HG03432 (cell line): ENCODE results near the gene NUMB.

Experiments used
- ATAC-seq: cut with Tn5 transposase; IDR thresholded peaks from one replicate; pipeline ENCODE4 v1.9.1; 2021; ENCODE audit warnings: mild to moderate bottlenecking, moderate library complexity; ENCODE audit not compliant: unreplicated experiment

The NUMB gene

DNA sequence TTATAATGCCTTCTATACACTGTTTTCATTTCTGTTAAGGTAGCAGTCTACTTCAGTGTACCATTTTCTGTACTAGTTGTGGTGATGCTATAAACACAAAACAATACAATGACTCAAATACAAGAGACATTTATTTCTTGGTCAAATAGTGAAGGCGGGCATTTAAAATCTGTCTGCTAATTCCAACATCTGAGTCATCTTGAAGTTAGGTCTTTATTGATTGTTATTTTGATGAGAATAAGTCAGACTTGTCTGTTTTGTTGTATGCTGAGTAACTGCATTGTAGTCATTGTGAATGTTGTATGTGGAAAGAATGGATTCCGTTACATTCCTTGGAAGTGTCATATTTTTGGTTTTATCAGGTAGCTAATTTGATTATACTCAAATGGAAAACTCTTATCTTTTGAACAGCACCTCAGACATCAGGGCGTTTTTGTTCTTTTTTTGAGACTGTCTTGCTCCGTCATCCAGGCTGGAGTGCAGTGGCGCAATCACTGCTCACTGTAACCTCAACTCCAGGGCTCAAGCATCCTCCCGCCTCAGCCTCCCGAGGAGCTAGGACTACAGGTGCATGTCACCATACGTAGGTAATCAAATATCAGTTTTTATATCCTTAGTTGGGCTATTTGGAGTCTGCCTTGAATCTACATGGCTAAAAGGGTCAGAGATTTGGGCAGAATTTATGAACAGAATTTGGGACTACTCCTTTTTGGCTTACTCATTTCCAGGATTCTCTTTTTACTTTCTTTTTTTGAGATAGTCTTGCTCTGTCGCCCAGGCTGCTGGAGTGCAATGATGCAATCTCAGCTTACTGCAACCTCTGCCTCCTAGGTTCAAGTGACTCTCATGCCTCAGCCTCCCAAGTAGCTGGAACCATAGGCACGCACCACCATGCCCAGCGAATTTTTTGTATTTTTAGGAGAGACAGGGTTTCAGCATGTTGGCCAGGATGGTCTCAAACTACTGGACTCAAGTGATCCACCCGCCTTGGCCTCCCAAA, 164.3 kb downstream of the NUMB start:
- no peak for ATAC-seq

DNA sequence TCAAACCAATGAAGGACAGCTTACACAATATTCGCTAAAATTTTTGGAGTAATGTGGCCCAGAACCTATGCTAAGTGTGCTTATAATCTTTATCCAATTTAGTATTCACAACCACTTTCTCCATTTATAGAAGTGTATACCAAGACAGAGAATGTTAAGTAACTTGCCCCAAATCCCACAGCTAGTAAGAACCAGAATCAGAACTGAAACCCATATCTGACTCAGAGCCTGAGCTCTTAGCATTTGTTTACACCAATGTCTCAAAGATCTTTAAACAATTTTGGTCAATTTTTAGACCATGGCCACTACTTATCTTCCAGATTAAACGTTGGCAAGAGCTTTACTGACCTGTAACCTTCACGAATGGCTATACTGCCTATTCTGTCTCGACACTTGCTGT, 168.1 kb downstream of the NUMB start:
- peak; percentile 67 for ATAC-seq

DNA sequence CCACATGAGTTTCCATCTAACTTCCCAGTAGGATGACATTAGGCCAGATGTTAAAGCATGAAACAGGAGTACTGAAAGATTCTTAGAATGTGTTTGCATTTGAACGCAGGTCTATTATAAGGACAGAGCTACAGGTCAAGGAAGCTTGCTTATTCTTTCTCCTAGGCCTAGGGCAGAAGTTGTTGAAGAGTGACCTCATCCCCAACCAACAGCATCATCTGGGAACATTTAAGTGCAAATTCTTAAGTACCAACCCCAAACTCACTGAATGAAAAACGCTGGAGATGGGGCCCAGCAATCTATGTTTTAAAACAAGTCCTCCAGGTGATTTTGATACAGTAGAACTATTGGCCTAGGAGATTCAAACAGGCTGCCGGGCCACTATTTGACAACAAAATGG, 168.6 kb downstream of the NUMB start:
- ATAC-seq, result no peak

DNA sequence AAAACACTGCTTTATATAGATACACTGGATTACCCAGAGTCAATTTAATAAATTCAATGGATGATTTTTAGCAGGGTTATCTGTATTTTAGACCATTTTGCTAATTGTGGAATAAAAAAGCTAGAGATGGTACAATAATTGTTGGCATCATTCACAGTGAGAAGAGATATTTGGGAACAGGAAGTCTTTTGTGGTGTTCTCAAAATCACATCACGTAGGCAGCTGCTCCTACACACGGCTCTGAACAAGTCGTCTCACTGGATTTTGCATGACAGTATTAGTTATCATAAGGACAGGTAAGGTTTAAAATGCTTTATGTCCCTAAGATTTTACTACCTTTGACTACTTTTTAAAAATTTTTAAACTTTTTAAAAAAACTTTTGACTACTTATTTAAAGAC, 169.0 kb downstream of the NUMB start:
- no peak for ATAC-seq

DNA sequence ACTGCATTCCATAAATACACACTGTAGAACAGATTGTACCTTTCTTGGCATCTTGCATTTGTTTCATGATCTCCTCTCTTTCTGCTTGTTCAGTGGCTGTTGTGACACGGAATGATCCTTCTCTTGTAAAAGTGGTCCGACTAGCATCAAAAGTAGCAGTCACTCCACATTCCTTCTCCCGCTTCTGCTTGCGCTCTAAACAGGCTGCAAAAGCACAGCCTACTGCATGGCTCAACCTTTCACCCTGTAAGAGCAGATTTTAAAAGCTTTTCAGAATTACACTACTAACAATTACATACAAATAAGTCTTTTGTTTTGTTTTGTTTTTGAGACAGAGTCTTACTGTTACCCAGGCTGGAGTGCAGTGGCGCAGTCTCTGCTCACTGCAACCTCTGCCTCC, 171.3 kb downstream of the NUMB start:
- ATAC-seq, result no peak

DNA sequence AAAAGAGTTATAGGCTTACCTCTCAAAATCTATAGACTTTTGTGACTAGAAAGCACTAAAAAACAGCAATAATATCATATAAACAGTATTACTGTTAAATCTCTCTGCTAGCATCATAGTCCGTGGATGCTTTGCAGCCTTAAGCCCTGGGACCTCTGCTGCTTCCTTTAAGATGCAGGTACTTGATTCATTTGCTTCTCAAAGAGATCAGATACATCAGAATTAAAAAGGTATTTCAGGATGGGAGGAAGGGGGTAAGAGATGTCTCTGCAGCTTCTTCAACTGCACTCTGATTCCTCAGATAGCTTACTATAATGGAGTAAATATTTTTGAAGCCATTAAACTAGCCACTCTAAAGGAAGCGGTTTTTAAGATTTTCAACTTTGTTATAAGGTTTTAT, 171.7 kb downstream of the NUMB start:
- ATAC-seq, result no peak

DNA sequence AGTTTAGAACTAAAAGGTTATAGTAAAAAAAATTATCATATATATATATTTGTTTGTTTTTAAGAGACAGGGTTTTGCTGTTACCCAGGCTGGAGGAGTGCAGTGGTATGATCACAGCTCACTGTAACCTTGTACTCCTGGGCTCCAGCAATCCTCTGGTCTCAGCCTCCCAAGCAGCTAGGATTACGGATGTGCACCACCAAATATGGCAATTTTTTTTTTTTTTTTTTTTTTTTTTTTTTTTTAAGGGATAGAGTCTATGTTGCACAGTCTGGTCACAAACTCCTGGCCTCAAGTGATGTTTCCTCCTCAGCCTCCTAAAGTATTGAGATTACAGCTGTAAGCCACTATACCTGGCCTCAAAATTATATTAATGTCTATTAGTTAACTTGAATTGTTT, 172.4 kb downstream of the NUMB start:
- ATAC-seq, result no peak

DNA sequence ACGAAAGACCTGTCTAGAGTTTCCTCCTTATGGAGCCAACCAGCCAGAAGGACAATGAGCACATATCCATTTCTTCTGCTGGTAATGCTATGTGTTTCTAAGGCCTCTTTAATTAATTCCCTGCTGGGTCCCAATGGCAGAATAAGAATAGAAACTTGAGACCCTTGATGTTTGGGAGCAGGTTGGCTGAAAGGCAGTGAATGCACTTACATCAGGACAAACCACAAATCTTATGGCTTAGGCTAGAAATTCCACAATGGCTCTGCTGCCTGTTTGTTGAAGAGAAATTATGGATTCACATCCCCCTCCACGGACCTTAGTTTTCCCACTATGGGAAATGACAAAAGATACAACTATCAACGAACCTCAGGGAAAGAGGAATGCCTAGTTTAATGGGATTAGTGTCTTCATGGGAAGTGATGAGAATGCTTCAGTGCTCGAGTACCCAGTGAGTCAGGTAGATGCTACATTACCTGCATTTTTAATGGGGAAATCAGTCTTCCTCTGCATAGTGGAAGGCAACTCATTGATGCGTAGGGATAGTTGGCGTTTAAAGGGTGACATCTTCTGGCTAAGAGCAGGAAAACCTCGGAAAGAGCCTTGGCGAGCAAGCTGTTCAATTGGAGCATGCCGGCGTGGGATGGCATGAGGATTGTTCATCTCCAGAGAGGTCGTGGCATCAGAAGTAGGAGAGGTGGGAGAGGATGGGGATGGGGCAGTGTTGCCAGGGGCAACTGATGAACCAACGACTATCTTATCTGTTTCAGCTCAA, 174.6 kb downstream of the NUMB start:
- no peak for ATAC-seq

DNA sequence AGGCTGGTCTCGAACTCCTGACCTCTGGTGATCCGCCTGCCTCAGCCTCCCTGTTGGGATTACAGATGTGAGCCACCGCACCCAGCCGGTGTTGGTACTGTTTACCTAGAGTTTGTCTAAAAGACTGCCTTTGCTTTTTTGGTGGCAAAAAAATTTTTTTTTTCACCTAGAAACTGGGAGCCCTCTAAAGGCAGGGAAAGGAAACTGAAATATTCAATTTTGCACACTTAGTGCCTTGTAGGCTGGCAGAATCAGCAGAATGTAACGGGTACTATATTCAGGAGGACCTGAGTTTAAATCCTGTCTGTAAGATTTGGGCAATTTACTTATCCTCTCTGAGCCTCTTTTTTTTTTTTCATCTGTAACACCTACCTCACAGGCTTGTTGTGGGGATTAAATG, 177.4 kb downstream of the NUMB start:
- ATAC-seq, result no peak

DNA sequence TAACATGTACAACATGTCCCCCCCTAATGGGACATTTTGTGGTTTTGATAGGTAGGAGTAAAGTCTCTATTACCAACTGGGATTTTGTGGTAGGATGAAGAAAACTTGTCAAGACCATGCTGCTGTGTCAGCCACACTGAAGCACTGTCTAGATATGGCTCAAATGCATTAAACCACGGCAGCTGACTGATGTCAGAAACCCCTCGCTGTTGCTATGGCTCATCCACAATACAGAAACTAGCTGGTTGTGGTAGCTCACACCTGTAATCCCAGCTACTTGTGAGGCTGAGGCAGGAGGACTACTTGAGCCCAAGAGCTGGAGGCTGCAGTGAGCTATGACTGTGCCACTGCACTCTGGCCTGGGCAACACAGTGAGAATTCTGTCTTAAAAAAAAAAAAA, 181.0 kb downstream of the NUMB start:
- ATAC-seq, result no peak

DNA sequence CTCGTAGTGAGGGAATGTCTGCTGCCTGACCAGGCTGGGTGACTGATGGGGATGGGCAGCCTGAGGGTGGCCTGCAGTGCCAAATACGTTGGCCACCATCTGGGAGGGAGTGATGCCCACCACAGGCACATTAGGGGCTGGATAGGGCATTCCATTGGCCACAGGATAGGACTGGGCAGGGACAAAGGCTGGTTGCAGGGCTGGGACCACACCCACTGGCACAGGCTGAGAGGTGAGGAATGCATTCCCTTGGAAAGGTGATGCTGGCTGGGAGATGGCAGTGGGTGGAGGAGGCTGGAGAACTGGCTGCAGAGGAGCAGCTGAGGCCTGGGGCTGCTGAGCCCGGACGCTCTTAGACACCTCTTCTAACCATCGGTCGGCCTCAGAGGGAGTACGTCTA, 181.5 kb downstream of the NUMB start:
- no peak for ATAC-seq

DNA sequence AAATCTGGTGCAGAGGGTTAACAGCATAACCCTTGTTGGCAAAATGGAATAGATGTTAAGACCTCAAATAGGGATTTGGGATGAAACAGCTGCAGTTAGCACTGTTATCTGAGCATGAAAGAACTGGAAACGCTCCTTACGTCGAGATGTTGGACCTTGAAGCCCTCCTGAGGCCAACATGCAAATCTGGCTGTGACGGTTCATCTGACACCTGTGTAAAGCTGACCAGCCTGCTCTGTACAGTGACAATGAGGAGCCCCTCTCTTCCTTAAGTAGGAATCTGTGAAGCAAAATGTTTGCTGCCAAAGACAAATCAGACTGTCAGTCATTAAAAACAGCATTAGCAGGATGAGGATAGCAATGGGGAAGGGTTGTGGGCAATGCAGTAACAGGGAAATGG, 184.5 kb downstream of the NUMB start:
- no peak for ATAC-seq

DNA sequence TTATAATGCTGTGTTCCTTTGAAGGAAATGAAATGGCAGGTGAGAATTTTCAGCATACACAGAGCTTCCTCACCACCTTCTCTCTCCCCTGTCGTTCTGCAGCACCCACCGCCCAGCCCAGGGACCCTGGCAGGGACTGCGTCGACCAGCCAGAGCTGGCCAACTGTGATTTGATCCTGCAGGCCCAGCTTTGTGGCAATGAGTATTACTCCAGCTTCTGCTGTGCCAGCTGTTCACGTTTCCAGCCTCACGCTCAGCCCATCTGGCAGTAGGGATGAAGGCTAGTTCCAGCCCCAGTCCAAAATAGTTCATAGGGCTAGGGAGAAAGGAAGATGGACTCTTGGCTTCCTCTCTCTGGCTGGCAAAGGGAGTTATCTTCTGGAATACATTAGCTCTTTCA, 186.0 kb downstream of the NUMB start:
- no peak for ATAC-seq

DNA sequence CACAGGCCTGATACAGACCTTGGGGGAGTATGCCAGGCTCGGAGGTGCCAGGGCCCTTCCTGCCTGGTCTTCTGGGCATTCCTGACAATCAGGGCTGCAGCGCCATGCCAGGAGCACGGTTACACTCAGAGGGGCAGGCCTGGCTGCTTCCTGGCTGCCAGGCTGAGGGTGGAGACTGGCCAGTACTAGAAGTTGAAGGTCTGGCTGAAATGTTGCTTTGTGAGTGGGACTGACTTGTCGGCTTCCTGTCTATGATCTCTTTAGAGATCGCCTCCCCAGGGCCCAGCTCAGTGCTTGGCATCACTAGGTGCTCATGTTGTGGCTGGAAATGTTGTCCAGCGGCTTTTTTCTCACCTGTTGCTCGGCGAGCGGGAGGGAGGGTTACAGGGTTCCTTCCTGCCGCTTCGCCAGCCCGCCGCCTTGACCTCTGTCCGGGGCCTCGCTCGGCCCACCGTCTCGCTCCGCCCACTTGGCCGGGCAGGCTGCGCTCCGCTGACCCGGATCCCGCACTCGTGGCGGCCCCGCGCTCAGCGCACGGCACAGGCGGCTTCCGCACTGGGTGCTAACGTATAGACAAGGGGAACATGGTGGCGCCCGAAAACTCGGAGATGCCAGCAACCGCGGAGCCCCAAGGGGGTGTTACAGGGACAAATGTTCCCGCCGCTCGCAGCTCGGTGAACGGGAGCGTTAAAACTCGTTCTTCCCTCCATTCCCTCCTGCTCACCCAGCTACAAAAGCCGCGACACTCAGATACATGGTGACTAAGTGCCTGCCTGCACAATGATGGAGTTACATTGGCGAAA, 188.4 kb downstream of the NUMB start:
- peak; percentile 76 for ATAC-seq

DNA sequence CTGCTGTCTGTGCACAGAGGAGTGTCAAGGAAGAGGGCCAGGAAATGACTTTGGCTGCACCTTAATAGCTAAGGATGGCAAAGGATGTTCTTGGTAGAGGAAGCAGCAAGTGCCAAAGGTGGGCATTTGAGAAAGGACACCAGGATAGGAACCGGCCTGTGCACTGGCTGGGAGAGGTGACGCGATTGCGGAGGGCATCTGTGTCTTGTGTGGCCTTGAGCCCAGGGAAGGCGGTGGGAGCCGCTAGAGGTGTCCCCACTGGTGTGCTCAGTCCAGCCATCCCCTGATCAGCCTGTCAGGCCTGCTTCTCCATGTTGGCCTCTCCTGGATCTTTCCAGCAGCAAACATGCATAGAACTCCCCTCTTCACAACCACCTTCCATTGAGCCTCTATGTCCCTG, 190.9 kb downstream of the NUMB start:
- no peak for ATAC-seq

DNA sequence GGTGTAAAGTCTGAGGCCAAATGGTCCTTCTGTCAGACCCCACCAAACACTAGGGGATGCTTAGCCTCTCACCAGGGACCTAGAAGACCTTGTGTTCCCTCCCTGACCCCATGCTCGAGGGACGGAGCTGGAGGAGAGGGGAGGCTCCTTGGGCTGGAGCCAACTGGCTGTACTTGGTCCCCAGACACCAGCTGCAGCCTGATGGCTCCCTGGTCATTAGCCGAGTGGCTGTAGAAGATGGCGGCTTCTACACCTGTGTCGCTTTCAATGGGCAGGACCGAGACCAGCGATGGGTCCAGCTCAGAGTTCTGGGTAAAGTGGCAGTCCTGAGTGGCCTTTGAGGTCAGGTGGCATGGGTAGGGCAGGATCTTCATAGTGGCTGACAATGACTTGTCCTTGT, 192.0 kb downstream of the NUMB start:
- ATAC-seq, result no peak

DNA sequence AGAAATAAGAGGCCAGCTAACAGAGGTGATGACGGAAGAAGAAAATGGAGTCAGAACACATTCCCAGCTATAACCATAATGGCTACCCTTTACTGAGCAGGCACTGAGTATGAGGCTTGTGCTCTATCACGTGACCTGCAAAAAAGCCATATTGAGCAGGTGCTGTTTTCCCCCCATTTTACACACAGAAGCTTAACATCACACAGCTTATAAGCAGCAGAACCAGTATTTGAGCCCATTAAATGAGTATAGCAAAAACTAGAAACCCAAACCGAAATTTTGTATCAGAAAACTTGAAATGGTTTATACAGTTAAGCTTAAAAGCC, 192.7 kb downstream of the NUMB start:
- ATAC-seq, result no peak

DNA sequence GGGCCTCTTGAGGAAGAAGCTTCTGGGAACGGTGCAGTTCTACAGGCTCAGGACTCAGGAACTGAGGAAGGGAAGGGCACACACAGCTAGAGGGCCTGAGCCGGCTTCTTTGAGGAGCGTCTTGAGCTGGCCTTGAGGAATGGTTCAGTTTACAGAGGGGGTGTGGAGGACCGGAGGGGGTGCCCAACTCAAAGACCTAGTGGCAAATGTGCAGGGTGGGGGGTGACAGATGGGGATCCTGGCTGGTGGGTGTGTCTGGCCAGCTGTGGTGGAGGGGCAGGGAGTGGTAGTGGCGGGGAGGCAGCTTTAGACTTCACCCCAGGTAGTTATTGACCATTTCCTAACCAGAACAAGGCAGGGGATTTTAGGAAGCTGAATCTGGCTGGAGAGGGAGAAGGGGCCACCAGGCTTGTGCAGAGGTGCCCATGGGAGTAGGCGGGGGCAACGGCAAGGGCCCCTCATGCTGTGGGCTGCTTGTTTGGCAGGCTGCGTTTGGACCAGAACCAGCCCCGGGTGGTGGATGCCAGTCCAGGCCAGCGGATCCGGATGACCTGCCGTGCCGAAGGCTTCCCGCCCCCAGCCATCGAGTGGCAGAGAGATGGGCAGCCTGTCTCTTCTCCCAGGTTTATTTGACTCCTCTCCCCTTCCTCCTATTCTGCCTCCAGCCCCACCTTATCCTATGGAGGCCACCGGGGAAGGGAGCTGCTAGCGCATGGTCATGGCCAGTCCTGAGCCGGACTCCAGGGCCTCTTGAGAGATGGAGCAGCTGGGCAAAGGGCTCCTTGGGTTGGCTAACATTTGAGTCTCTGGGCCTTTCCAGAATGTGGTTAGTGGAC, 193.2 kb downstream of the NUMB start:
- no peak for ATAC-seq

DNA sequence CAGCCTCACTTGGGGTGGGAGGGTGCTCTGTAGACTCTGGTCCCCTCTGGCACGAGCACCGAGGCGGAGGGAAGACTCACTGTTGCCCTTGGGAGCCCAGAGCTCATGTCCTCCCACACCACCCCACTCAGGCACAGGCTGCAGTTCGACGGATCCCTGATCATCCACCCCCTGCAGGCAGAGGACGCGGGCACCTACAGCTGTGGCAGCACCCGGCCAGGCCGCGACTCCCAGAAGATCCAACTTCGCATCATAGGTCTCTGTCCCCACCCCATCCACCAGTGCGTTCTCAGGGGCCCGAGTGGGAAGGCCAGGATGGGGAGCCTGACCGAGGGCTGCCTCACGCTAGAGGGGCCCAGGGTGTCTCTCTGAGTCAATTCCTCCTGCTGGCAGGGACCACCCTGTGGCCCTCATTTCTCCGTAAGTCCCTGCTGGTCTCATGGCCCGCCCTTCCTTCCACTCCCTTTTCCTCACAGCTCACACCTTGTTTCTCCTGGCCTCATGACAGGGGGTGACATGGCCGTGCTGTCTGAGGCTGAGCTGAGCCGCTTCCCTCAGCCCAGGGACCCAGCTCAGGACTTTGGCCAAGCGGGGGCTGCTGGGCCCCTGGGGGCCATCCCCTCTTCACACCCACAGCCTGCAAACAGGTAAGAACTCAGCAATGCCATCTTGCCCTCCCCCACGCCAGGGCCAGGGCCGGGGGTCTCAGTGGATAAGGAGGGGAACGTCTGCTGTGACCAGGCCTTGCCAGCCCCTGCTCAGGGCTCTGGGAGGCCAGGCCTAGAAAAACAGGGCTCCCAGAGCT, 194.1 kb downstream of the NUMB start:
- ATAC-seq, result no peak

DNA sequence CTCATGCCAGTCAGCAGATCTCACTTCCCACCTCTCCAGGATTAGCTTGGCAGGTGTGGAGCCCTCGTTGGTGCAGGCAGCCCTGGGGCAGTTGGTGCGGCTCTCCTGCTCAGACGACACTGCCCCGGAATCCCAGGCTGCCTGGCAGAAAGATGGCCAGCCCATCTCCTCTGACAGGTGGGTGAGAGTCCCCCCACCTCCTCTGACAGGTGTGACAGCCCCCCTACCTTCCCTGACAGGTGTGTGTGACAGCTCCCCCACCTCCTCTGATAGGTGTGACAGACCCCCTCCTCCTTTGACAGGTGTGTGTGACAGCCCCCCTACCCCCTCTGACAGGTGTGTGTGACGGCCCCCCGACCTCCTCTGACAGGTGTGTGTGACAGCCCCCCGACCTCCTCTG, 194.7 kb downstream of the NUMB start:
- ATAC-seq, result no peak
